ENCODE data around the gene TUT7. TPM values are rescaled to one million over a fixed set of nuclear protein-coding genes. Genes with fewer than 3 reads are reported as not detected.

Gene TUT7
- total RNA-seq, 4 donors from 2014 or later: 64.4 to 147 (median 82.1) TPM

DNA sequence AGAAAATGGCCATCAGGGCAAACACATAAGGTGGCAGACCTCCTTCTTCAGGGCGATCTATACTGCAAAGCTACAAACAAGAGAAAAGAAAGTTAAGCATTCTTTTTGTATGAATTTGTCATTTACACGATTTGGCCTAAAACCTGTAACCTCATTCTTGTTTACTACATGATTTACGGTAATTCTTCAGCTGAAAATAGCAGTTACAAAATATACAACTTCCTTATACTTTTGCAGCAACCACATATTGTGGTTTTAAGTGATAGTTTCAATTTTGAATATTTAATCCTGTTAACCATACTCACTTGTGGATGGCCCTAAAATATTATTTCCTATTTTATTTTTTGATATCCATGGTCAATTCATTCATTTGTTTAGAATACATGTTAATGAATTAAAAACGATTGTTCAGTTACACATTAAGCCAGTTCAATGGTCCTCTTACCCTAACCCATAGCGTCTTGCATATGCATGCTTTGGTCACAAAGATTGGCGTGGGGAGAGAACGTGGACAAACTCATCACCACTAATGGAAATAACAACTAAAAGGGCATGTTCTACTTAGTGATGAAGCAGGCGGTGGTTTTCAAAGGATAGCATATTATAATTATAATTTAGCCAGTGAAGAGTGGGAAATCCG lies 16.6 kb downstream of the TUT7 start:
- Histone ChIP-seq H3K4me3 (no peak overlapping the region), H3K4me1 (no peaks in the 10 kb centered on the region), H3K27ac (no peak overlapping the region), H3K9me3 (no peaks in the 10 kb centered on the region), H3K27me3 (no peaks in the 10 kb centered on the region), H3K36me3 (peaks cover 96% of the 10 kb centered on the region)
- DNase-seq (ENCODE audit: low spot score in 2 of 2): no peak
- WGBS: 87% methylated on average over 9 of the region's 9 CpGs
- TF ChIP-seq POLR2AphosphoS5 (IDR thresholded peaks at IDR 0.05) (no peak), EP300 (IDR thresholded peaks at IDR 0.05) (no peak), POLR2A (IDR thresholded peaks at IDR 0.05) (no peak)
- TF ChIP-seq, protein P1, sequence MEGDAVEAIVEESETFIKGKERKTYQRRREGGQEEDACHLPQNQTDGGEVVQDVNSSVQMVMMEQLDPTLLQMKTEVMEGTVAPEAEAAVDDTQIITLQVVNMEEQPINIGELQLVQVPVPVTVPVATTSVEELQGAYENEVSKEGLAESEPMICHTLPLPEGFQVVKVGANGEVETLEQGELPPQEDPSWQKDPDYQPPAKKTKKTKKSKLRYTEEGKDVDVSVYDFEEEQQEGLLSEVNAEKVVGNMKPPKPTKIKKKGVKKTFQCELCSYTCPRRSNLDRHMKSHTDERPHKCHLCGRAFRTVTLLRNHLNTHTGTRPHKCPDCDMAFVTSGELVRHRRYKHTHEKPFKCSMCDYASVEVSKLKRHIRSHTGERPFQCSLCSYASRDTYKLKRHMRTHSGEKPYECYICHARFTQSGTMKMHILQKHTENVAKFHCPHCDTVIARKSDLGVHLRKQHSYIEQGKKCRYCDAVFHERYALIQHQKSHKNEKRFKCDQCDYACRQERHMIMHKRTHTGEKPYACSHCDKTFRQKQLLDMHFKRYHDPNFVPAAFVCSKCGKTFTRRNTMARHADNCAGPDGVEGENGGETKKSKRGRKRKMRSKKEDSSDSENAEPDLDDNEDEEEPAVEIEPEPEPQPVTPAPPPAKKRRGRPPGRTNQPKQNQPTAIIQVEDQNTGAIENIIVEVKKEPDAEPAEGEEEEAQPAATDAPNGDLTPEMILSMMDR (IDR thresholded peaks at IDR 0.05): no peak

DNA sequence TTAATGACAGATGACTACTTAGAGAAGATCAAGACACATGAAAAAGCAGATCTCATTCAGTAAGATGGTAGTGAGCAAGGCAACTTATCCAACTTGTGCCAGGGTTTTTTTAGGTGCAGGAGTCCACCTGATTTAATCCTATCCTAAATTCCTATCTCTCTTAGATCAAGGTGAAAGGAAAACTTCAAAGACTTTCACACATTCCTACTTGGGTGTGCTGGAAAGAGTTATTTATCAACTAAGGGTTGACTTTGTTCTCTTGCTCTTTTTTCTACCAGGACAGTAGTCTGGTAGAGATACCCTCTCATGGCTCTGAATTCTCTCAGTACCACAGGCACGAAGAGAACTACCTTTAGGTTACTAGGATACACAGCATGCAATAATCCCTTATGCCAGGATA lies 18.2 kb downstream of the TUT7 start:
- Histone ChIP-seq H3K9me3 (no peaks in the 10 kb centered on the region), H3K27ac (no peak overlapping the region), H3K27me3 (no peaks in the 10 kb centered on the region), H3K36me3 (peaks cover 84% of the 10 kb centered on the region), H3K4me1 (no peaks in the 10 kb centered on the region), H3K4me3 (no peak overlapping the region)
- TF ChIP-seq, protein P1 (IDR thresholded peaks at IDR 0.05): no peak
- no peak for DNase-seq (ENCODE audit: low spot score in 2 of 2)
- 81% methylated on average over 1 of the region's 1 CpG for WGBS

DNA sequence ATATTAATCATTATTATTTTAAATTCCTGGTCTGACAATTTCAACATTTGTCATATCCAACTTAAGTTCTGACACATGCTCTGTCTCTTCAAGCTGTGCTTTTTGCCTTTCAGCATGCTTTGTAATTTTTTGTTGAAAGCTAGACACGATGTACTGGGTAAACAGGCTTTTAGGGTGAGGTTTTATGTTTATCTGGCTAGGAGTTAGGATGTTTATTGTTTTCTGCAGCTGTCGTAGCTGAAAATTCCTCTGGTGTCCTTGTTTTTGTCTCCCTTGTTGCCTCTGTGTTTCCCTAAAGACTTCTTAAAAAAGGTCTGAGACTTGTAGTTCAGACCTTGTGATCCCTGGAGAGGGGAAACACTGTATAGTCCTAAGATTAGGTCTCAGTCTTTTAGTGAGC lies 20.6 kb downstream of the TUT7 start:
- no peaks in the 10 kb centered on the region for H3K27me3 ChIP-seq
- H3K36me3 ChIP-seq: peaks cover 74% of the 10 kb centered on the region
- no peaks in the 10 kb centered on the region for H3K9me3 ChIP-seq
- no peak overlapping the region for H3K4me3 ChIP-seq
- no peaks in the 10 kb centered on the region for H3K4me1 ChIP-seq
- no peak overlapping the region for H3K27ac ChIP-seq
- TF ChIP-seq, protein P1 (IDR thresholded peaks at IDR 0.05): no peak
- no peak for TF ChIP-seq POLR2AphosphoS5 (IDR thresholded peaks at IDR 0.05)
- TF ChIP-seq POLR2A (IDR thresholded peaks at IDR 0.05): no peak
- no peak for TF ChIP-seq EP300 (IDR thresholded peaks at IDR 0.05)
- no peak for DNase-seq (ENCODE audit: low spot score in 2 of 2)
- 80% methylated on average over 2 of the region's 2 CpGs for WGBS

DNA sequence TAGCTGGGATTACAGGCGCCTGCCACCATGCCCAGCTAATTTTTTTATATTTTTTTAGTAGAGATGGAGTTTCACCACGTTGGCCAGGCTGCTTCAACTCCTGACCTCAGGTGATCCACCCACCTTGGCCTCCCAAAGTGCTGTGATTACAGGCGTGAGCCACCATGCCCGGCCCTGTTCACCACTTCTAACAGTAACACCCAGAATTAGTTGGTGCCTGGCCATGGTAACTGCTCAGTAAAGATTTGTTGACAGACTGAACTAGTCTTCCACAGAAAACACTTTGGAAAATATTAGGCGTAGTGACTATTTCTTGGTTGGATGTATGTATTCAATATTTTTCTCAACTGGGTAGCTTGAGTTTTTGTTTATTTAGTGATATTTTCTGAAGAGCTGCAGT lies 24.0 kb downstream of the TUT7 start:
- 85% methylated on average over 5 of the region's 5 CpGs for WGBS
- Histone ChIP-seq H3K4me1 (no peaks in the 10 kb centered on the region), H3K27ac (no peak overlapping the region), H3K36me3 (peaks cover 72% of the 10 kb centered on the region), H3K4me3 (no peak overlapping the region), H3K27me3 (no peaks in the 10 kb centered on the region), H3K9me3 (no peaks in the 10 kb centered on the region)
- no peak for DNase-seq (ENCODE audit: low spot score in 2 of 2)
- no peak for TF ChIP-seq POLR2A (IDR thresholded peaks at IDR 0.05)
- TF ChIP-seq POLR2AphosphoS5 (IDR thresholded peaks at IDR 0.05): no peak
- TF ChIP-seq, protein P1 (IDR thresholded peaks at IDR 0.05): no peak
- TF ChIP-seq EP300 (IDR thresholded peaks at IDR 0.05): no peak

DNA sequence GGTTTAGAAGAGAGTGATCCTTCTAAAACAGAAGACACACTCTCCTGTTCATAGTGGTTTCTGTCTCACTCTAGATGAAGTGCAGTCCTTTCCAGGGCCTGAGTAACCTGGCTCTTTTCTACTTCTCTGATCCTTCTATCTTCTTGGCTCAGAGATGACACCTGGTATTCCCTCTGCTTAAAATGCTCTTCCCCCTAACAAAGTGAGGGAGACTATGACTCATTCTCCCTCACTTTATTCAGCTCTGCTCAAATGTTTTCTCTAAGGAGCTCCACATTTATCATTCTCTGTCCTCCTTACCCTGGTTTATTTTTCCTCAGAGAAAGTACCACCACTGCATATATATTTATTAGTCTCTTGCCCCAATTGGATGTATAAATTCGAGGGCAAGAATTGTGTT lies 24.6 kb downstream of the TUT7 start:
- H3K36me3 ChIP-seq: peaks cover 72% of the 10 kb centered on the region
- H3K27me3 ChIP-seq: no peaks in the 10 kb centered on the region
- H3K27ac ChIP-seq: no peak overlapping the region
- no peaks in the 10 kb centered on the region for H3K4me1 ChIP-seq
- no peak for DNase-seq (ENCODE audit: low spot score in 2 of 2)
- no peak for TF ChIP-seq POLR2AphosphoS5 (IDR thresholded peaks at IDR 0.05)
- TF ChIP-seq, protein P1 (IDR thresholded peaks at IDR 0.05): no peak
- no peak overlapping the region for H3K4me3 ChIP-seq
- WGBS: 94% methylated on average over 1 of the region's 1 CpG
- no peaks in the 10 kb centered on the region for H3K9me3 ChIP-seq
